GM23338 (cell line): ENCODE measurements around the gene MMP24OS. TPM values are rescaled to one million over a fixed set of nuclear protein-coding genes. Genes with fewer than 3 reads are reported as not detected.

ENCODE experiments used
- ATAC-seq: fragments of 200-7000 bp; cut with Tn5 transposase; 3 replicates; pipeline ENCODE4 v1.9.1; 2020
- DNase-seq: peaks from one replicate; pipeline ENCODE4 v3.0.0-alpha.2; 2015; ENCODE audit warnings: low spot score
- H2AFZ ChIP-seq: fragments of 200-600 bp; sonication (generic); 2 replicates; pipeline ENCODE4 v1.8.0; 2016; ENCODE audit warnings: antibody characterized with exemption, mild to moderate bottlenecking, moderate library complexity
- H3F3A ChIP-seq: fragments of 200-600 bp; sonication (generic); replicated peaks from 2 replicates; pipeline ENCODE4 v1.8.0; 2017; ENCODE audit warnings: antibody characterized with exemption, mixed run types, low read depth
- H3K27ac ChIP-seq: fragments of 200-600 bp; sonication (generic); 2 replicates; pipeline ENCODE4 v1.6.1; 2016; ENCODE audit warnings: low read depth
- H3K27me3 ChIP-seq: fragments of 200-600 bp; sonication (generic); 2 replicates; pipeline ENCODE4 v1.8.0; 2016; ENCODE audit warnings: mild to moderate bottlenecking, mixed run types, moderate library complexity; ENCODE audit not compliant: insufficient read depth
- H3K36me3 ChIP-seq: fragments of 200-600 bp; sonication (generic); 2 replicates; pipeline ENCODE4 v1.8.0; 2016; ENCODE audit warnings: mild to moderate bottlenecking; ENCODE audit not compliant: insufficient read depth
- H3K4me1 ChIP-seq: fragments of 200-600 bp; sonication (generic); 2 replicates; pipeline ENCODE4 v1.8.0; 2016; ENCODE audit warnings: mild to moderate bottlenecking, moderate library complexity; ENCODE audit not compliant: insufficient read depth
- H3K4me2 ChIP-seq: fragments of 200-600 bp; sonication (generic); 2 replicates; pipeline ENCODE4 v1.7.1; 2017; ENCODE audit warnings: mixed run types
- H3K4me3 ChIP-seq: fragments of 200-600 bp; sonication (generic); 2 replicates; pipeline ENCODE4 v1.6.1; 2016; ENCODE audit warnings: mixed run types
- H3K79me2 ChIP-seq: fragments of 200-600 bp; sonication (generic); replicated peaks from 2 replicates; pipeline ENCODE4 v1.8.0; 2017; ENCODE audit warnings: mild to moderate bottlenecking; ENCODE audit not compliant: insufficient read depth
- H3K9me2 ChIP-seq: fragments of 200-600 bp; sonication (generic); 2 replicates; pipeline ENCODE4 v1.8.0; 2017; ENCODE audit not compliant: insufficient read depth
- H4K20me1 ChIP-seq: fragments of 200-600 bp; sonication (generic); replicated peaks from 2 replicates; pipeline ENCODE4 v1.8.0; 2017; ENCODE audit warnings: mild to moderate bottlenecking; ENCODE audit not compliant: insufficient read depth
- H3K27ac Mint-ChIP-seq: 2 replicates; pipeline ENCODE4 v1.8.0; 2020; ENCODE audit warnings: inconsistent platforms, mild to moderate bottlenecking, moderate library complexity, mixed read lengths
- H3K27me3 Mint-ChIP-seq: 3 replicates; pipeline ENCODE4 v1.8.0; 2022; ENCODE audit warnings: low read depth, mild to moderate bottlenecking, moderate library complexity, mixed read lengths, inconsistent platforms; ENCODE audit not compliant: insufficient read depth, poor library complexity
- H3K36me3 Mint-ChIP-seq: 3 replicates; pipeline ENCODE4 v1.8.0; 2021; ENCODE audit warnings: low read depth, mild to moderate bottlenecking, inconsistent platforms, moderate library complexity, mixed read lengths
- H3K4me1 Mint-ChIP-seq: 3 replicates; pipeline ENCODE4 v1.8.0; 2020; ENCODE audit warnings: mild to moderate bottlenecking, inconsistent platforms, mixed read lengths
- H3K4me3 Mint-ChIP-seq: 3 replicates; pipeline ENCODE4 v1.8.0; 2021; ENCODE audit warnings: moderate library complexity, mild to moderate bottlenecking, inconsistent platforms, mixed read lengths
- H3K9me3 Mint-ChIP-seq: 3 replicates; pipeline ENCODE4 v1.8.0; 2020; ENCODE audit warnings: moderate library complexity, mild to moderate bottlenecking, inconsistent platforms, mixed read lengths
- CREB1 ChIP-seq: fragments of 250-450 bp; sonication (Bioruptor Pico); IDR thresholded peaks from 2 replicates; pipeline ENCODE4 v1.5.0; 2020; ENCODE audit warnings: low read depth, mild to moderate bottlenecking, moderate library complexity
- CTCF ChIP-seq, 2 experiments: fragments of 200-600 bp in 1 of 2; sonication (generic) in 1 of 2; conservative IDR thresholded peaks; 2 replicates each; pipeline versions ENCODE4 v1.5.1 to v1.6.1; 2016 to 2017; ENCODE audit warnings: antibody characterized with exemption in 2 of 2, low read depth in 2 of 2, mild to moderate bottlenecking in 2 of 2, moderate library complexity in 1 of 2
- ETS1 ChIP-seq: IDR thresholded peaks from 2 replicates; pipeline ENCODE4 v1.6.1; 2016; ENCODE audit warnings: antibody characterized with exemption
- EZH2 ChIP-seq: fragments of 200-600 bp; sonication (generic); IDR thresholded peaks from one replicate; pipeline ENCODE4 v1.8.0; 2017; ENCODE audit warnings: antibody characterized with exemption, mild to moderate bottlenecking, low read depth; ENCODE audit not compliant: unreplicated experiment
- EZH2phosphoT487 ChIP-seq: fragments of 200-600 bp; sonication (generic); IDR thresholded peaks from one replicate; pipeline ENCODE4 v1.8.1; 2018; ENCODE audit warnings: antibody characterized with exemption; ENCODE audit not compliant: unreplicated experiment
- JUNB ChIP-seq: IDR thresholded peaks from one replicate; pipeline ENCODE4 v1.6.1; 2016; ENCODE audit warnings: antibody characterized with exemption; ENCODE audit not compliant: unreplicated experiment
- NANOG ChIP-seq: IDR thresholded peaks from 2 replicates; pipeline ENCODE4 v1.6.1; 2016; ENCODE audit warnings: antibody characterized with exemption, borderline replicate concordance
- POLR2AphosphoS5 ChIP-seq: IDR thresholded peaks from 2 replicates; pipeline ENCODE4 v1.6.1; 2016; ENCODE audit warnings: antibody characterized with exemption, low read depth
- REST ChIP-seq: IDR thresholded peaks from one replicate; pipeline ENCODE4 v1.6.1; 2018; ENCODE audit warnings: antibody characterized with exemption; ENCODE audit not compliant: unreplicated experiment
- STAT1 ChIP-seq: IDR thresholded peaks from one replicate; pipeline ENCODE4 v1.6.1; 2016; ENCODE audit warnings: antibody characterized with exemption; ENCODE audit not compliant: unreplicated experiment
- ZNF114 ChIP-seq: fragments of 250-450 bp; sonication (Bioruptor Pico); IDR thresholded peaks from 2 replicates; pipeline ENCODE4 v1.5.0; 2020; ENCODE audit warnings: mild to moderate bottlenecking, moderate library complexity
- polyA plus RNA-seq: library from polyadenylated mRNA; unstranded; fragments of >200 nt; fragmentation: Nextera tagmentation; extraction: Ambion mirVana; gene quantifications from 2 replicates; pipeline ENCODE4 v1.2.1, GENCODE V29; 2016
- total RNA-seq: library from RNA; depleted of rRNA; stranded (reverse); fragments of >200 nt; shearing (Covaris generic); gene quantifications from 2 replicates; pipeline ENCODE4 v1.2.3, GENCODE V29; 2014

MMP24OS gene
- total and polyA plus RNA-seq, 2 experiments from 2014 or later = 10.5 to 25.4 TPM

DNA sequence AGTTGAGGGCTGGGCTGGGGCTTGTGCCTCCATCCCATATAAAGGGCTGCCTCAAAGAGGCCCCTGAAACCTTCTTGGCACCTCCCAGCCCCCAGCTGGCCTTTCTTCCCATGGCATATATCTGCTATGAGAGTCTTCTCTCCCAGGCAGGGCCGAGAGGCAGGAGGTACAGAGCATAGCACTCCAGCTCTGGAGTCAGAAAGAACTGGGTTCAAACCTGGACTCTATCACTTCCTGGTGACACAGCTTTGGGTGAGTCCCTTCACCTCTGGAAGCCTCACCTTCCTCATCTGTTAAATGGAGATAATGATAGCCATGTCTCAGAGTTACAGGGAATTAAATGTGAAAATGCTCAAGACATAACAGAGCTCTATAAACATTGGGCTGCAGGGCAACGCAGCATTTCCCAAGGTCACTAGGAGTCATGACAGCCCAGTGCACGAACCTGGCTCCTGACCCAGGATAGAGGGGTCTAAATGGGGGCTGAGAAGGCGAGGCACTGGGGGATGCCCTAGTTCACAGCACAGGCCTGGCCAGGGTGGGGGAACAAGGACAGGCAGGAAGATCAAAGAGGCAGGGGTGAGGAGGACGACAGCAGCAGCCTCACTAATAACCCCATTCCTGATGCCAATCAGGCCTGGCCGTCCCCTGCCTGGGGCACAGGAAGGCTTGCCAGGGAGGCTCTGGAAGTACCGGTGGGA is 12.4 kb upstream of the MMP24OS start:
- Mint-ChIP-seq H3K27ac (no peak overlapping the region), H3K4me1 (peaks cover 7% of the 10 kb centered on the region), H3K9me3 (no peaks in the 10 kb centered on the region), H3K36me3 (no peaks in the 10 kb centered on the region), H3K4me3 (no peak overlapping the region), H3K27me3 (peaks cover 19% of the 10 kb centered on the region)
- TF ChIP-seq ZNF114 (CRISPR knock-in tag) (no peak), JUNB (no peak), REST (no peak)
- H3K36me3 ChIP-seq = no peaks in the 10 kb centered on the region
- no peaks in the 10 kb centered on the region for H3K9me2 ChIP-seq
- H3K27me3 ChIP-seq = no peaks in the 10 kb centered on the region
- DNase-seq (no peak), ATAC-seq (no peak)
- no peak overlapping the region for H3K27ac ChIP-seq
- no peaks in the 10 kb centered on the region for H3K79me2 ChIP-seq
- no peaks in the 10 kb centered on the region for H4K20me1 ChIP-seq
- no peaks in the 10 kb centered on the region for H3K4me1 ChIP-seq
- H3F3A ChIP-seq = no peaks in the 10 kb centered on the region
- no peak overlapping the region for H3K4me2 ChIP-seq
- H2AFZ ChIP-seq = no peak overlapping the region; the same call in 1 of the 2 replicates
- H3K4me3 ChIP-seq = no peak overlapping the region

DNA sequence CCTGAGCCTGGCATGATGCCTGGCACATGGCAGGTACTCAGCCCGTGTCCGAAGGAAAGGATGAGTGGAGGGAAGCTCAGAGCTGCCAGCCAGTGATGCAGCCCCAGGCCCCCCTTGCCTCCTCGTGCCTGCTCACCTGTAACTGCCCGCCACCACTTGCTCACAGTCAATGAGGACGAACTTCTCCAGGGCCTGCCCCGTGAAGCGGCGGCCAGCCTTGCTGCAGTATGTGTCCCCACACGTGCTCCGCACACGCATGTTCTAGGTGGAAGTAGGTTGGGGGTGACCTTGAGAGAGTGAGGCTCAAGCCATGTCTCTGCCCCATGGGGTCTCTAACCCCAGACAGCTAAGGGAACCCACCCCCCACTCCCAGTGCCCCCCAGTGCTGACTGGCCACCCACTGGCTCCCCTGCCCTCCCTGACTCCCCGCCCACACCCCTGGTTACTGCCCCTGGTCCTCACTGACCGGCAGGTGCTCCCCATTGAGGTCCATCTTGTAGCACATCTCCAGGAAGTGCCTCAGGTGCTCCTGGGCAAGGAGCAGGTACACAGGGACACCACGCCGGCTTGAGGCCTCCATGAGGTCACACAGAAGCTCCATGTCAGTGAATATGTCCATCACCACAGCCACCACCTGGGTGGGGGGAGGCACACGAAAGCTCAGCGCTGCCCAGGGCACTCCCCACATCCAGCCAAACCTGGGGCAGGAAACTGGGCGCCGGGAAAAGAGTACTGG is 10.6 kb upstream of the MMP24OS start:
- Mint-ChIP-seq H3K4me3 (no peak overlapping the region), H3K4me1 (peaks cover 12% of the 10 kb centered on the region)
- no peak for TF ChIP-seq EZH2phosphoT487
- no peak for TF ChIP-seq CREB1
- no peak for TF ChIP-seq REST
- no peak for TF ChIP-seq STAT1
- TF ChIP-seq CTCF (conservative IDR thresholded peaks at IDR 0.05; ENCODE audit: low read depth in 2 of 2) = no peak
- no peak for TF ChIP-seq NANOG
- TF ChIP-seq POLR2AphosphoS5 = no peak
- no peak for TF ChIP-seq EZH2
- TF ChIP-seq ETS1 = no peak

More for the DNA sequence above, 10.6 kb upstream of the MMP24OS start:
- H3K9me2 ChIP-seq = no peaks in the 10 kb centered on the region
- H3K4me1 ChIP-seq = peaks cover 4% of the 10 kb centered on the region; the same call in 1 of the 2 replicates
- no peaks in the 10 kb centered on the region for H3K27me3 ChIP-seq
- 0 out of 2 replicates have a peak, but pooled peaks cover 4% of the 10 kb centered on the region for H3F3A ChIP-seq
- Mint-ChIP-seq H3K9me3 (no peaks in the 10 kb centered on the region; the same call in 2 of the 3 replicates), H3K36me3 (peaks cover 8% of the 10 kb centered on the region), H3K27me3 (peaks cover 25% of the 10 kb centered on the region), H3K27ac (no peak overlapping the region)
- ATAC-seq (no peak), DNase-seq (no peak)
- H2AFZ ChIP-seq = no peak overlapping the region
- H3K4me2 ChIP-seq = no peak overlapping the region
- H3K4me3 ChIP-seq = no peak overlapping the region
- 0 out of 2 replicates have a peak, but pooled peaks cover under 1% of the 10 kb centered on the region for H4K20me1 ChIP-seq
- H3K79me2 ChIP-seq = peaks cover 8% of the 10 kb centered on the region
- H3K36me3 ChIP-seq = no peaks in the 10 kb centered on the region
- no peak overlapping the region for H3K27ac ChIP-seq
